Breast epithelium (tissue), 3 donors: ENCODE measurements around the gene SKAP2.

ENCODE experiments used
- POLR2A ChIP-seq: fragments of 450-650 bp; IDR thresholded peaks from one replicate; pipeline ENCODE4 v1.6.1; 2016; ENCODE audit warnings: antibody characterized with exemption, mild to moderate bottlenecking, moderate library complexity
- POLR2AphosphoS5 ChIP-seq, 3 donors: sonication (generic); formaldehyde crosslinking; IDR thresholded peaks; one replicate each; pipeline ENCODE4 v1.6.1; 2017; ENCODE audit warnings: antibody characterized with exemption in 3 of 3
- TF ChIP-seq, protein P1 (sequence below), 3 donors: fragments of 450-650 bp; IDR thresholded peaks; one replicate each; pipeline ENCODE4 v1.5.1; 2016 to 2017; ENCODE audit warnings: antibody characterized with exemption in 3 of 3, mild to moderate bottlenecking in 3 of 3, moderate library complexity in 3 of 3

DNA sequence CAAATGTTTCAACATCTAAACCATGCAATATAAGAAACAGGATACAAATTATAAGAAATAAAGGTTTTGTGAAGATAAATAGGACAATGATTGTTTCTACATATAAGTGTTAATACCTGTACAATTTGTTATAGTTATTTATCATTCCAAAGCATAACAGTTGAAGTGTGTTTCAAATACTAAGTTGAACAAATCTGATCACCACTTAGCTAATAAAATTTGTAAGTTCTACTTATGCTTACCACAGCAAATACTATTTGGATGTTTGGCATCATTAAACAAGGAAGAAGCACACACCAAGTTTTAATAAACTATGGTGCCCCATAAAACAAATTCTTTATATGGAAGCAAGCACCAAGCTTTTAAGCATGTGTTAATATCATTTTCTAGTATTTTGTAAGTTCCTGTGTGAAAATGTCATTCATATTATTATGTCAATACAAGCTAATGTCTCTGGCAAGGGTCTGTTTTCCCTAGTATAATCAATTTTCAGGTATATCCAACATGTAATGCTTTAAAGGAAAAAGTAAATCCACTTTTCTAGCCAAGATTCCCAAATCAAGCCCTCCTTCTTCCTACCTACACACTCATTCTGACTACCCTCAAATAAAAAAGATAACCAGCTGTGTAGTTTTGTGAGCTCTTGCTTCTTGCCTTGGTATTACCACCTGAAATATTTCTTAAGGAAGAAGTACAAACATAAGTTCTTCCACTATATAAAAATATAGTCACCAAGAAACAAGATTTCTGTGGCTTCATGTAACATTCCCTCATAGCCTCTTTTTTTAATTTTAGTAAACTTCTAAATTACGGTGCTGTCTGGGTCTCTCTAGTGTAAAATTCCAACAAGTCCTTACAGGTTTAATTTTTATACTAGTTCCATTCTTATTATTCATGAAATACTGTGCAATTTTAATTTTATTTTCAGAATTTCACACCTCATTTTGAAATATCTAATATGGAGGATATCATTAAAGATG is 9.2 kb downstream of the SKAP2 start:
- TF ChIP-seq POLR2A (no peak), POLR2AphosphoS5 (IDR thresholded peaks at IDR 0.05) (no peak)
- TF ChIP-seq, protein P1, sequence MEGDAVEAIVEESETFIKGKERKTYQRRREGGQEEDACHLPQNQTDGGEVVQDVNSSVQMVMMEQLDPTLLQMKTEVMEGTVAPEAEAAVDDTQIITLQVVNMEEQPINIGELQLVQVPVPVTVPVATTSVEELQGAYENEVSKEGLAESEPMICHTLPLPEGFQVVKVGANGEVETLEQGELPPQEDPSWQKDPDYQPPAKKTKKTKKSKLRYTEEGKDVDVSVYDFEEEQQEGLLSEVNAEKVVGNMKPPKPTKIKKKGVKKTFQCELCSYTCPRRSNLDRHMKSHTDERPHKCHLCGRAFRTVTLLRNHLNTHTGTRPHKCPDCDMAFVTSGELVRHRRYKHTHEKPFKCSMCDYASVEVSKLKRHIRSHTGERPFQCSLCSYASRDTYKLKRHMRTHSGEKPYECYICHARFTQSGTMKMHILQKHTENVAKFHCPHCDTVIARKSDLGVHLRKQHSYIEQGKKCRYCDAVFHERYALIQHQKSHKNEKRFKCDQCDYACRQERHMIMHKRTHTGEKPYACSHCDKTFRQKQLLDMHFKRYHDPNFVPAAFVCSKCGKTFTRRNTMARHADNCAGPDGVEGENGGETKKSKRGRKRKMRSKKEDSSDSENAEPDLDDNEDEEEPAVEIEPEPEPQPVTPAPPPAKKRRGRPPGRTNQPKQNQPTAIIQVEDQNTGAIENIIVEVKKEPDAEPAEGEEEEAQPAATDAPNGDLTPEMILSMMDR (IDR thresholded peaks at IDR 0.05) = no peak
